SK-N-MC (cell line): Measurements from ENCODE around the gene SPG21.

Source experiments
- EZH2 ChIP-seq: fragments of 200-600 bp; sonication (generic); IDR thresholded peaks from one replicate; pipeline ENCODE4 v1.6.1; 2017; ENCODE audit warnings: antibody characterized with exemption
- FOXP2 ChIP-seq: optimal IDR thresholded peaks from 2 replicates; pipeline ENCODE3; 2011; ENCODE audit warnings: mild to moderate bottlenecking, moderate library complexity; ENCODE audit not compliant: insufficient read depth; ENCODE audit errors: extremely low read length, control extremely low read depth
- POLR2AphosphoS5 ChIP-seq: IDR thresholded peaks from 2 replicates; pipeline ENCODE4 v1.6.1; 2012; ENCODE audit warnings: mild to moderate bottlenecking, low read depth, low read length, borderline replicate concordance

DNA sequence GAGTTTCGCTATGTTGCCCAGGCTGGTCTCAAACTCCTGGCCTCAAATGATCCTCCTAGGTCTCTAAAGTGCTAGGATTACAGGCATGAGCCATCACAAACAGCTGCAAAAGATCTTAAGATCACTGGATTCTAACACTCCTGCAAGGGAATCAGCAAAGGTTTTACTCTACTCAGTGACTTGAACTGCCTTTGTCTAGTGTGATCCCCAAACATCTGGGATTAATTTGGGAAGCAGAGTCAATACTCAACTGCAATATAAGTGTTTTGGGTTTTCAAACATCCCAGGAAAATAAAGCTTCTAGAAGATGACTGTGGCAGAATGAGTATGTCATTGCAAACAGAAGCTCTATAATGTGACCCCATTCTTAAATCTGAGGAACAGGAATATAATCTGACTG, 7.2 kb downstream of the SPG21 start:
- TF ChIP-seq EZH2 (no peak), POLR2AphosphoS5 (no peak), FOXP2 (no peak)
